GM12878 (cell line): ENCODE data around the gene PRDM16. TPM values are rescaled to one million over a fixed set of nuclear protein-coding genes. Genes with fewer than 3 reads are reported as not detected.

Source experiments
- ATAC-seq: fragments of 200-7000 bp; cut with Tn5 transposase; 3 replicates; pipeline ENCODE4 v1.9.1; 2020; ENCODE audit warnings: mild to moderate bottlenecking, moderate library complexity
- BruUV-seq: library from RNA; stranded (reverse); fragments of 400-500 nt; replicated peaks from 2 replicates; lab custom pipeline; 2021; lab: Mats Ljungman, UMichigan
- CTCF ChIA-PET: fragments of 300-600 bp; sonication (Branson Sonifier 250); formaldehyde crosslinking; extraction: SDS; loops from one replicate; lab custom pipeline; 2021; ENCODE audit warnings: inconsistent platforms; lab: Yijun Ruan, JAX
- POLR2A ChIA-PET: fragments of 350-600 bp; formaldehyde crosslinking; extraction: SDS; loops from one replicate; lab custom pipeline; 2021; ENCODE audit warnings: inconsistent platforms; lab: Charles Lee
- RAD21 ChIA-PET: fragments of 300-600 bp; sonication (Branson Sonifier 250); formaldehyde crosslinking; loops from one replicate; lab custom pipeline; 2023; ENCODE audit warnings: antibody characterized with exemption; ENCODE audit not compliant: unreplicated experiment; lab: Charles Lee
- SMC1A ChIA-PET: fragments of 300-600 bp; sonication (Branson Sonifier 250); formaldehyde crosslinking; loops from one replicate; lab custom pipeline; 2023; ENCODE audit not compliant: unreplicated experiment, uncharacterized antibody; lab: Charles Lee
- DNase-seq: peaks from one replicate; pipeline ENCODE4 v3.0.0-alpha.2; 2011; ENCODE audit warnings: low read depth, low spot score
- FAIRE-seq: peaks from 3 replicates; lab custom pipeline; 2011; peaks lifted over from hg19 to GRCh38; lab: Jason Lieb, UNC
- H2AFZ ChIP-seq: 2 replicates; pipeline ENCODE4 v1.6.0; 2011; ENCODE audit warnings: low read depth, low read length, control low read depth; ENCODE audit not compliant: control insufficient read depth
- H3K27ac ChIP-seq: 2 replicates; pipeline ENCODE4 v1.5.1; 2011; ENCODE audit warnings: control low read depth; ENCODE audit not compliant: control insufficient read depth, insufficient read depth
- H3K27me3 ChIP-seq, 2 experiments: replicated peaks in 1 of 2; 2 replicates each; pipeline versions ENCODE4 v1.6.0 to v1.6.1; 2011; ENCODE audit warnings: low read length in 1 of 2; ENCODE audit not compliant: control insufficient read depth in 2 of 2, insufficient read depth in 2 of 2
- H3K36me3 ChIP-seq, 2 experiments: 2 replicates each; pipeline ENCODE4 v1.5.1; 2011; ENCODE audit warnings: low read length in 1 of 2; ENCODE audit not compliant: control insufficient read depth in 2 of 2, insufficient read depth in 2 of 2
- H3K4me1 ChIP-seq: 2 replicates; pipeline ENCODE4 v1.6.1; 2011; ENCODE audit warnings: mild to moderate bottlenecking, low read length, moderate library complexity, mixed read lengths; ENCODE audit not compliant: control insufficient read depth, insufficient read depth
- H3K4me2 ChIP-seq: 2 replicates; pipeline ENCODE4 v1.6.0; 2011; ENCODE audit warnings: control low read depth; ENCODE audit not compliant: control insufficient read depth, insufficient read depth
- H3K4me3 ChIP-seq: fragments of 200-600 bp; sonication (generic); 2 replicates; pipeline ENCODE4 v1.5.1; 2016
- H3K79me2 ChIP-seq: 2 replicates; pipeline ENCODE4 v1.6.0; 2011; ENCODE audit warnings: low read length; ENCODE audit not compliant: control insufficient read depth, insufficient read depth
- H3K9ac ChIP-seq: 2 replicates; pipeline ENCODE4 v1.8.0; 2011; ENCODE audit warnings: low read length, control low read depth, mixed read lengths; ENCODE audit not compliant: control insufficient read depth, insufficient read depth
- H3K9me3 ChIP-seq: replicated peaks from 3 replicates; pipeline ENCODE4 v1.5.1; 2011; ENCODE audit warnings: mild to moderate bottlenecking, low read length; ENCODE audit not compliant: control insufficient read depth, insufficient read depth
- H4K20me1 ChIP-seq: 2 replicates; pipeline ENCODE4 v1.6.0; 2011; ENCODE audit not compliant: control insufficient read depth, insufficient read depth
- BACH1 ChIP-seq: fragments of 450-650 bp; IDR thresholded peaks from 2 replicates; pipeline ENCODE4 v1.6.1; 2017; ENCODE audit warnings: mild to moderate bottlenecking, borderline replicate concordance
- BCLAF1 ChIP-seq: fragments of 450-650 bp; IDR thresholded peaks from 2 replicates; pipeline ENCODE4 v1.6.1; 2017; ENCODE audit warnings: antibody characterized with exemption, mild to moderate bottlenecking, moderate library complexity
- CHD2 ChIP-seq: IDR thresholded peaks from 2 replicates; pipeline ENCODE4 v1.6.1; 2011; ENCODE audit warnings: low read depth, low read length, improper control_type of control experiment, borderline replicate concordance
- ETV6 ChIP-seq, 2 experiments: fragments of 450-650 bp in 1 of 2; IDR thresholded peaks in 1 of 2; conservative IDR thresholded peaks in 1 of 2; 2 replicates each; pipeline ENCODE4 v1.6.1; 2014; ENCODE audit warnings: antibody characterized with exemption in 1 of 2, borderline replicate concordance in 1 of 2, low read depth in 1 of 2, mild to moderate bottlenecking in 1 of 2, moderate library complexity in 1 of 2
- IRF4 ChIP-seq: IDR thresholded peaks from 2 replicates; pipeline ENCODE4 v1.6.1; 2011; ENCODE audit warnings: low read depth, low read length
- NRF1 ChIP-seq: conservative IDR thresholded peaks from 2 replicates; pipeline ENCODE4 v1.6.1; 2011; ENCODE audit warnings: mild to moderate bottlenecking, low read depth, low read length, improper control_type of control experiment
- POLR2AphosphoS2 ChIP-seq: IDR thresholded peaks from 2 replicates; pipeline ENCODE4 v1.6.1; 2011; ENCODE audit warnings: low read depth, mild to moderate bottlenecking, low read length, improper control_type of control experiment, moderate library complexity
- POU2F2 ChIP-seq: IDR thresholded peaks from 3 replicates; pipeline ENCODE4 v1.6.1; 2011; ENCODE audit warnings: low read depth, mild to moderate bottlenecking, low read length, borderline replicate concordance
- YBX1 ChIP-seq: fragments of 450-650 bp; IDR thresholded peaks from 2 replicates; pipeline ENCODE4 v1.6.1; 2016; ENCODE audit warnings: antibody characterized with exemption
- ZBTB40 ChIP-seq: fragments of 450-650 bp; IDR thresholded peaks from 2 replicates; pipeline ENCODE4 v1.6.1; 2016; ENCODE audit warnings: mild to moderate bottlenecking, moderate library complexity, borderline replicate concordance
- ZNF622 ChIP-seq: fragments of 450-650 bp; IDR thresholded peaks from 2 replicates; pipeline ENCODE4 v1.6.1; 2017; ENCODE audit warnings: mild to moderate bottlenecking, inconsistent platforms
- WGBS: methylation state at CpG from one replicate; pipeline ENCODE4 v1.1.6; 2016; ENCODE audit warnings: low lambda C conversion rate; ENCODE audit not compliant: insufficient replicate concordance, insufficient coverage; ENCODE audit errors: missing lambda C conversion rate; 5-methylcytosine and 5-hydroxymethylcytosine counted together
- in situ Hi-C: fragments of 300-500 bp; cut with MboI; formaldehyde crosslinking; loops from 9 replicates; pipeline ENCODE4 v1.14.3; 2018; ENCODE audit warnings: mixed read lengths
- intact Hi-C: fragments of 100-400 bp; cut with micrococcal nuclease; formaldehyde crosslinking; loops from one replicate; pipeline ENCODE4 v1.14.2; 2022; ENCODE audit not compliant: unreplicated experiment
- polyA plus RNA-seq, 11 experiments: library from polyadenylated mRNA; depleted of rRNA in 4 of 11; unstranded in 6 of 11; stranded (reverse) in 5 of 11; fragments of >200 nt; fragmentation: Nextera tagmentation in 4 of 11; fragmentation: Illumina TruSeq in 1 of 11; extraction: Ambion mirVana in 4 of 11; extraction: Trizol in 1 of 11; gene quantifications; 1 replicate in 1 of 11; 2 replicates in 10 of 11; pipeline versions ENCODE4 v1.2.1 to v1.2.3, GENCODE V29; 2011 to 2016; ENCODE audit warnings: inconsistent platforms in 2 of 11, missing spikeins in 2 of 11, low read depth in 1 of 11
- total RNA-seq, 4 experiments: library from RNA; depleted of rRNA in 3 of 4; stranded (reverse); fragments of >200 nt in 3 of 4; fragmentation: Illumina TruSeq in 1 of 4; extraction: Trizol in 1 of 4; gene quantifications; 2 replicates each; pipeline versions ENCODE4 v1.2.1 to v1.2.3, GENCODE V29; 2013 to 2021

The PRDM16 gene
- total and polyA plus RNA-seq, 10 of the 15 experiments (the other 5 are each of a cell fraction or from before 2014, with no cell fraction given): 0.03 TPM; not detected in 9

- no peak for TF ChIP-seq IRF4
- TF ChIP-seq NRF1: no peak
- no peak for TF ChIP-seq BACH1
- no peak for TF ChIP-seq POLR2AphosphoS2
- no peak for TF ChIP-seq YBX1
- TF ChIP-seq ETV6 (conservative IDR thresholded peaks at IDR 0.05 in 1 of 2, IDR thresholded peaks at IDR 0.05 in 1 of 2; ENCODE audit: borderline replicate concordance in 1 of 2, low read depth in 1 of 2): no peak
- no peak for TF ChIP-seq ZBTB40
Measured at GRCh38 chr1:3273447-3273846, 204.4 kb downstream of the PRDM16 start (continued).

GRCh38 chr1:3274972-3275371 is 206.0 kb downstream of the PRDM16 start:
- ChIA-PET RAD21 (no interaction called here), POLR2A (no interaction called here), SMC1A (no interaction called here), CTCF (no interaction called here)
- Histone ChIP-seq H3K9ac (no peak overlapping the region), H4K20me1 (no peaks in the 10 kb centered on the region; the same call in 1 of the 2 replicates), H3K27ac (no peak overlapping the region), H3K79me2 (no peaks in the 10 kb centered on the region), H3K4me1 (no peaks in the 10 kb centered on the region), H3K4me2 (no peak overlapping the region), H3K4me3 (no peak overlapping the region), H3K27me3 (no peaks in the 10 kb centered on the region), H3K9me3 (no peaks in the 10 kb centered on the region; the same call in 2 of the 3 replicates), H3K36me3 (no peaks in the 10 kb centered on the region), H2AFZ (no peak overlapping the region)
- WGBS: 53% methylated on average over 12 of the region's 12 CpGs
- DNase-seq (no peak), FAIRE-seq (no peak), ATAC-seq (no peak)
- BruUV-seq: no TSS peak
- in situ Hi-C loops (no loop called here), intact Hi-C loops (no loop called here)
- no peak for TF ChIP-seq ZBTB40
- TF ChIP-seq ZNF622: no peak
- TF ChIP-seq BCLAF1: no peak
- no peak for TF ChIP-seq POLR2AphosphoS2
- TF ChIP-seq POU2F2: no peak
- TF ChIP-seq CHD2: no peak
